Neutrophil (primary cell): Measurements from ENCODE around the gene NFU1.

Experiments
- H3K27ac ChIP-seq: fragments of 200-600 bp; sonication (generic); 2 replicates; pipeline ENCODE4 v1.5.1; 2016; ENCODE audit warnings: mild to moderate bottlenecking, moderate library complexity
- H3K27me3 ChIP-seq: fragments of 200-600 bp; sonication (generic); 2 replicates; pipeline ENCODE4 v1.6.0; 2016; ENCODE audit warnings: mild to moderate bottlenecking
- H3K36me3 ChIP-seq: fragments of 200-600 bp; sonication (generic); 2 replicates; pipeline ENCODE4 v1.5.1; 2017
- H3K4me1 ChIP-seq, 2 experiments: fragments of 200-600 bp in 1 of 2; sonication (generic) in 1 of 2; 1 replicate in 1 of 2; 2 replicates in 1 of 2; pipeline versions ENCODE4 v1.5.1 to v1.6.1; 2013 to 2016; ENCODE audit warnings: low read depth in 1 of 2, low read length in 1 of 2, mild to moderate bottlenecking in 1 of 2, moderate library complexity in 1 of 2; ENCODE audit not compliant: control insufficient read depth in 1 of 2, insufficient read depth in 1 of 2
- H3K4me3 ChIP-seq, 2 experiments: fragments of 200-600 bp in 1 of 2; sonication (generic) in 1 of 2; 1 replicate in 1 of 2; 2 replicates in 1 of 2; pipeline ENCODE4 v1.5.1; 2013 to 2016; ENCODE audit warnings: low read depth in 1 of 2, low read length in 1 of 2, mild to moderate bottlenecking in 1 of 2, moderate library complexity in 1 of 2
- H3K9me3 ChIP-seq: fragments of 200-600 bp; sonication (generic); 2 replicates; pipeline ENCODE4 v1.5.1; 2016
- CTCF ChIP-seq: fragments of 200-600 bp; sonication (generic); IDR thresholded peaks from 2 replicates; pipeline ENCODE4 v1.5.1; 2016; ENCODE audit warnings: antibody characterized with exemption

The NFU1 gene

GRCh38 chr2:69389271-69389670 lies 48.0 kb downstream of the NFU1 start:
- Histone ChIP-seq H3K4me3 (no peak overlapping the region), H3K36me3 (peaks cover 10% of the 10 kb centered on the region), H3K9me3 (no peaks in the 10 kb centered on the region), H3K27ac (no peak overlapping the region), H3K27me3 (no peaks in the 10 kb centered on the region), H3K4me1 (peaks cover 27 to 30% of the 10 kb centered on the region in 2 experiments)
- TF ChIP-seq CTCF, result no peak

DNA sequence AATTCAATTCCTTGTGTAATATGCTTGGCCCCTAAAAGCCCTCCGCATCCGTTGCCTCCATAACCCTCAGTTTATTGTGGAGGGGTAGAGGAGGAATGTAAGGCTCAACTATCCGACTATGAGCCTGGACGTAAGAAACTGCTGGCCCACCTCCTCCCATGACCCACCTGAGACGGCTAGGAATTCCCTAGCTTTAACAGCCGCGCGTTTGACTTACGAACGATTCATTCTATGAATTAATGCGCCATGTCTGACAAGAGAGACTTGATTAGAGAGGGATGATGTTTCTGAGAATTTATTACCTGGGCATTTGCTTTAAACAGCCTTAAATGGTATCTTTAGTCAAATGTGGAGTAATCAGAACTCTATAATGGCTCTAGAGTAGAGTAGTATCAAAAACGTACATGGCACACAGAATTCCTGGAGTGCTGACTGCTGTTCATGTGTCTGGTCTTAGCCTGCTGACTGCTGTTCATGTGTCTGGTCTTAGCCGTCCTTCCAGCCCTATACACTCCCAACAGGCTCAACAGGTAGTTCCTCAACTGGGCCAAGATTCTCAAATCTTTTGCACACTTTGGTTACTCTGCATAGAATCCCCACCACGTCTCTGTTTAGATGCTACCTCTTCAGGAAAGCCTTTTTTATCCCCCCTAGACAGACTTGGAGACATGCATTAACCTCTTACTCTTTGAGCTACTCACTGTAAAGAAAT lies 49.3 kb downstream of the NFU1 start:
- H3K36me3 ChIP-seq, result no peaks in the 10 kb centered on the region
- H3K9me3 ChIP-seq, result no peaks in the 10 kb centered on the region
- H3K4me3 ChIP-seq, result peak overlapping the region; percentile 71 to 98
- TF ChIP-seq CTCF, result no peak
- H3K4me1 ChIP-seq, result peaks cover 32 to 35% of the 10 kb centered on the region in 2 experiments
- no peak overlapping the region for H3K27ac ChIP-seq
- no peaks in the 10 kb centered on the region for H3K27me3 ChIP-seq

DNA sequence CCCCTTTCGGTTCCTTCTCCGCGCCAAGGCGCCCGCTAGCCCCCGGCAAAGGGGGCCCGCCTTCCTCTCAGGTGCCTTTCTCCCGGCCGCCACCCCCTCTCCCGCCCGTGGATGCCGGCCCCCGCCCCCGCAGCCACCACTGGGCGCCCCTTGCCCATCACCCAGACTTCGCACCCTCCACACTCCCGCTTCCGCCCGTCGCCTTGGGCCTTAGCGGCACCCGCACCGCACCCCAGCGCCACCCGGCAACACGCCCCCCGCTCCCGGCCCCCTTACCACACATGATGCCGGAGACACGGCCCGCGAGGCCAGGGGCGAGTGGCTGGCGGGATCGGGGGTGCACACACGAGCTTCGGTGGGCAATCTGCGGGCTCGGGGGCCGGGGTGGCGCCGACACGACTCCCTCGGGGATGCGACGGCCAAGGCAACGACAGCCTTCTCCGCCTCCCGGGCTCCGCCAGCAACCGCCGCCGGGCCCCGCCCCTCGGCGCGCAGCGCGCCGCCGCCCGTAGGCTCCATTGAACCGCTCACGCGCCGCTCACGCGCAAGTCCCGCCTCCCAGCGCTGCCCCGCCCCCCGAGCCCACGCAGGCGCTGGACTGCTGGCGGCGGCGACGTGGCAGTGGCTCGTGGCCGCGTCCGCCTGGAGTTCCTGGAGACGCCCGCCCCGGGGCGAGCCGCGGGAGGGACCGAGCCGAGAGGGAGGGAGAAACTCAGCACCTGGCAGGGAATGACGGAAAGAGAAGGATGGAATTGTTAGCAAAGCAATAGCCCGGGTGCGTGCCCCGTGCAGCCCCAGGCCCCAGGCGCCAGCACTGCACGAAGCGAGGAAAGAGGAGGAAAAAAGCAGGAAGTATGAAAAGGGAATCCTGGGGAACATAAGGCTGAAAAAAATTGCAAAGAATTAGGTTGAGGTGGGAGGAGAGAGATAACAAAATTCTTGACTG lies 50.2 kb downstream of the NFU1 start, which contains the start of gene GFPT1:
Gene GFPT1, minus strand, starts transcription at position 439 of the 946 bp plus-strand sequence. Its CDS starts 156 bp downstream, at position 283.
- peak; percentile 39 for TF ChIP-seq CTCF
- H3K9me3 ChIP-seq, result no peaks in the 10 kb centered on the region
- H3K36me3 ChIP-seq, result no peaks in the 10 kb centered on the region
- peak within 1 kb of the TSS; percentile 71 to 98 for H3K4me3 ChIP-seq
- no peaks in the 10 kb centered on the region for H3K27me3 ChIP-seq
- peaks cover 39 to 40% of the 10 kb centered on the region in 2 experiments for H3K4me1 ChIP-seq
- peak within 1 kb of the TSS; percentile 84 for H3K27ac ChIP-seq

- no peaks in the 10 kb centered on the region for H3K27me3 ChIP-seq
- H3K4me1 ChIP-seq, result peaks cover 39 to 40% of the 10 kb centered on the region in 2 experiments
- H3K9me3 ChIP-seq, result no peaks in the 10 kb centered on the region
- H3K36me3 ChIP-seq, result no peaks in the 10 kb centered on the region
- H3K27ac ChIP-seq, result peak overlapping the region; percentile 84
- no peak for TF ChIP-seq CTCF
- peak overlapping the region; percentile 71 to 98 for H3K4me3 ChIP-seq
Observed at GRCh38 chr2:69386360-69386759, 50.9 kb downstream of the NFU1 start.

DNA sequence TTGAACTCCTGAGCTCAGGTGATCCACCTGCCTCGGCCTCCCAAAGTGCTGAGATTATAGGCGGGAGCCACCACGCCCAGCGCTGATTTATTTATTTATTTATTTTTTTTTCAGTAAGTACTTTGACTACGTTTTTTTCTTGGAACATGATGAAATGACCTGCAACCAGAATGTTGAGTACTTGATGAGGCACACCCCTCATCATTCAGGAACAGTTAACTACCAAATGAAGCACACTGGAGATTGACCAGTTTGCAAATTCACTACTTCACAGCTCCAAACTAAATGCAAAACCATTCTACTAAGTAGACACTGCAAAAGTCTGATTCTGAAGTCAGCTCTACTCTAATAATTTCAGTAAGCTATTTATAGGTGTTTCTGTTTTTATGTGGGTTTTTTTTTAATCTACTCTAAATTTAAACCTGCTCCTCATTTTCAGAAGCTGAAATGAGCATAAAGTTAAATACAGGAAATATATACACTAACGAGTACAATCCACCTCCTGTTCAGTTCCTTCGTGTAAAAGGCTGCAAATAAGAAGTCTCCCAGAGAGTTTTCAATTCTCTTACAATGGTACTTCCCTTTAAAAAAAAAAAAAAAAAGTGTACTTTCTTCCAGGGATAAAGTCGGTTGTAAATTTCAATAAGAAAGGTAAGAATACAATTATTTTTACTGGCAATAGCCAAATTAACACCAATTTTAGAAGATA lies 51.6 kb downstream of the NFU1 start:
- H3K27me3 ChIP-seq, result no peaks in the 10 kb centered on the region
- H3K27ac ChIP-seq, result no peak overlapping the region
- peaks cover 36% of the 10 kb centered on the region in 2 experiments for H3K4me1 ChIP-seq
- no peaks in the 10 kb centered on the region for H3K9me3 ChIP-seq
- no peak overlapping the region for H3K4me3 ChIP-seq
- H3K36me3 ChIP-seq, result no peaks in the 10 kb centered on the region
- TF ChIP-seq CTCF, result no peak
